Large intestine (tissue), 3 donors: ENCODE results near the gene EIF4G3. TPM values are rescaled to one million over a fixed set of nuclear protein-coding genes. Genes with fewer than 3 reads are reported as not detected.
"Not testable (repeated sequence)": the region's sequence is repeated elsewhere in the genome, so short reads cannot be mapped to it uniquely, and the experiment has no call there.

Source experiments
- DNase-seq, 2 donors: peaks; one replicate each; pipeline versions ENCODE4 v3.0.0 to v3.0.0-alpha.2; 2013
- H3K27ac ChIP-seq: one replicate; pipeline ENCODE4 v1.5.1; 2013; ENCODE audit warnings: low read length
- H3K27me3 ChIP-seq: 2 replicates; pipeline ENCODE4 v1.6.1; 2013; ENCODE audit warnings: low read length; ENCODE audit not compliant: control insufficient read depth, insufficient read depth
- H3K36me3 ChIP-seq: 2 replicates; pipeline ENCODE4 v1.6.1; 2013; ENCODE audit warnings: low read length; ENCODE audit not compliant: control insufficient read depth, insufficient read depth
- H3K4me1 ChIP-seq: one replicate; pipeline ENCODE4 v1.6.1; 2013; ENCODE audit warnings: low read length; ENCODE audit not compliant: control insufficient read depth, insufficient read depth
- H3K4me3 ChIP-seq: one replicate; pipeline ENCODE4 v1.5.1; 2013; ENCODE audit warnings: low read length
- H3K9me3 ChIP-seq: one replicate; pipeline ENCODE4 v1.6.1; 2013; ENCODE audit warnings: mild to moderate bottlenecking, low read depth, low read length, moderate library complexity; ENCODE audit not compliant: control insufficient read depth
- WGBS: methylation state at CpG from one replicate; pipeline ENCODE4 v1.1.5; 2013; ENCODE audit warnings: low lambda C conversion rate; ENCODE audit not compliant: insufficient coverage; 5-methylcytosine and 5-hydroxymethylcytosine counted together
- polyA plus RNA-seq: library from polyadenylated mRNA; unstranded; fragments of 120-200 nt; gene quantifications from one replicate; pipeline ENCODE4 v1.2.1, GENCODE V29; 2013

Gene EIF4G3
- polyA plus RNA-seq, 1 donor: 37.8 TPM

DNA sequence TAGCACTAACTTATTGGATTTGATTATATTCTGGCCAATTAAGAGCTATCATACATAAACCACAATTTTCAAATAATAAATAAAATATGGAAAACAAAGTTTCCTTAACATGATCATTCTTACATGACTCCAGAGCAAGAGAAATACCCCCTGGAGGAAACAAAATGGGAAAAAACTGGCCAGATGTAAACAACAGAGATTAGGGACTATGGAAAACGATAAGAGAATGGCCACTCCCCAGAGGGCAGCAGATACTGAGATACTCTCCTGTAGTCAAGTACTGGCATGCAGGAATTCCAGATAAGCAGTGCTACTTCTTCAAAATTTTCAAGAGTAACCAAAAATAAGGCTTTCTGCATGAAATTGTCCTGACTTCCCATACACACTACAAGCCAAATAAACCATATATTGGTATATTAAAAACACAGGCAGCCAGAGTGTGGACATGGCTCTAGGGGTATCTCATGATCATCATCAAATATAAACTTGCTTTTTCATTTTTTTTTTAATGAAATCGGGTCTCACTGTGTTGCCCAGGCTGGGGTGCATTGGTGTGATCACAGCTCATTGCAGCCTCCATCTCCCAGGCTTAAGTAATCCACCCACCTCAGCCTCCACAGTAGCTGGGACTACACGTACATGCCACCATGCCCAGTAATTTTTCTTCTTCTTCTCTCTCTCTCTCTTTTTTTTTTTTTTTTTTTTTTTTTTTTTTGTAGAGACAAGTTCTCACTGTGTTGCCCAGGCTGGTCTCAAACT, 118.5 kb downstream of the EIF4G3 start:
- H3K4me1 ChIP-seq: no peaks in the 10 kb centered on the region
- no CpG with 5 or more reads among the region's 3 CpGs for WGBS
- no peak overlapping the region for H3K27ac ChIP-seq
- peaks cover 5% of the 10 kb centered on the region for H3K9me3 ChIP-seq
- no peaks in the 10 kb centered on the region for H3K36me3 ChIP-seq
- H3K4me3 ChIP-seq: no peak overlapping the region
- DNase-seq: no peak
- no peaks in the 10 kb centered on the region for H3K27me3 ChIP-seq

DNA sequence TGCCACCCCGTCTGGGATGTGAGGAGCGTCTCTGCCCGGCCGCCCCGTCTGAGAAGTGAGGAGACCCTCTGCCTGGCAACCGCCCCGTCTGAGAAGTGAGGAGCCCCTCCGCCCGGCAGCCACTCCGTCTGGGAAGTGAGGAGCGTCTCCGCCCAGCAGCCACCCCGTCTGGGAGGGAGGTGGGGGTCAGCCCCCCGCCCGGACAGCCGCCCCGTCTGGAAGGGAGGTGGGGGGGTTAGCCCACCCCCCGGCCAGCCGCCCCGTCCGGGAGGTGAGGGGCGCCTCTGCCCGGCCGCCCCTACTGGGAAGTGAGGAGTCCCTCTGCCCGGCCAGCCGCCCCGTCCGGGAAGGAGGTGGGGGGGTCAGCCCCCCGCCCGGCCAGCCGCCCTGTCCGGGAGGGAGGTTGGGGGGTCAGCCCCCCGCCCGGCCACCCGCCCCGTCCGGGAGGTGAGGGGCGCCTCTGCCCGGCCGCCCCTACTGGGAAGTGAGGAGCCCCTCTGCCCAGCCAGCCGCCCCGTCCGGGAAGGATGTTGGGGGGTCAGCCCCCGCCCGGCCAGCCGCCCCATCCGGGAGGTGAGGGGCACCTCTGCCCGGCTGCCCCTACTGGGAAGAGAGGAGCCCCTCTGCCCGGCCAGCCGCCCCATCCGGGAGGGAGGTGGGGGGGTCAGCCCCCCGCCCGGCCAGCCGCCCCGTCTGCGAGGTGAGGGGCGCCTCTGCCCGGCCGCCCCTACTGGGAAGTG, 123.3 kb downstream of the EIF4G3 start:
- not testable (repeated sequence) for H3K4me1 ChIP-seq, H3K4me3 ChIP-seq, H3K36me3 ChIP-seq, DNase-seq, H3K27ac ChIP-seq, H3K9me3 ChIP-seq, H3K27me3 ChIP-seq
- WGBS: no CpG with 5 or more reads among the region's 59 CpGs

DNA sequence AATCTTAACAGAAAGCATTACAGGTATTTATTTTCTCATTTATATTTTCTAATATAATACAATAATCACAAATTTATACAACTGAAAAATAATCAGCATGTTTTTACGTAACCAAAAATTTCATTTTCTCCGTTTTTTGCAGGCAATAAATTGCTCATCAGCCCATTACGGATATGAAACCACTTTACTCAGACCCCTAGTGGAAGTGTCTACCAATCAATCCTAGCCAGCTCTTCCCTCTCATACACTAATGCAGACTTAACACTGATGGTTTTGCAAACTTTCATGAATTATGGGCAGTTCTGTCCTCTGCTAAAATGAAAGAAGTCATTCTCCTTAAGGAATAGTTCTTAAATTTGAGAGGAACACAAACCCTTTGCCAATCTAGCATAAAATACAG, 124.7 kb downstream of the EIF4G3 start:
- Histone ChIP-seq H3K27me3 (no peaks in the 10 kb centered on the region), H3K27ac (no peak overlapping the region), H3K36me3 (peaks cover 8% of the 10 kb centered on the region), H3K9me3 (peaks cover 9% of the 10 kb centered on the region), H3K4me1 (no peaks in the 10 kb centered on the region), H3K4me3 (no peak overlapping the region)
- no peak for DNase-seq
- WGBS: 100% methylated on average over 2 of the region's 3 CpGs

DNA sequence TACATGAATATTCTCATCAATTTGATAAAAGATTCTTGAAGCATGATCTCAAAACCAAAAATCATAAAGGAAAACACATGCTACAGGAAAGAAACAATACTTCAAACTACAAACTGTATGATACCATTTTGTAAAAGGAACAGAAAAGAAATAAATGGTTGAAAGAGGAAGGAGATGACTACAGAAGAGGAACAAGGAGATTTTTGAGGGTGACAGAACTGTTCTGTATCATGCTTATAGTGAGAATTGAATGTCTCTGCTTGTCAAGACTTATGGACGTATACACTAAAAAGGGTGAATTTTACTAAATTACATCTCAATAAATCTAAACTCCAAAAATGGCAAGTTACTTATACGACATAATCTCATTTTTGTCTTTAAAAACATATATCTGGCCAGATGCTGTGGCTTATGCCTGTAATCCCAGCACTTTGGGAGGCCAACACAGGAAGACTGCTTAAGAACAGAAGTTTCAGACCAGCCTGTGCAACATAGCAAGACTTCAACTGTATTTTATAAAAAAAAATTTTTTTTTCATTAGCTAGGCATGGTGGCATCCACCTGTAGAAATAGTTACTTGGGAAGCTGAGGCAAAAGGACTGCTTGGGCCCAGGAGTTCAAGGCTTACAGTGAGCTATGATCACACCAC, 125.4 kb downstream of the EIF4G3 start:
- Histone ChIP-seq H3K27ac (no peak overlapping the region), H3K27me3 (no peaks in the 10 kb centered on the region), H3K36me3 (peaks cover 8% of the 10 kb centered on the region), H3K4me1 (no peaks in the 10 kb centered on the region), H3K4me3 (no peak overlapping the region), H3K9me3 (peaks cover 9% of the 10 kb centered on the region)
- WGBS: 78% methylated on average over 1 of the region's 2 CpGs
- DNase-seq: no peak

DNA sequence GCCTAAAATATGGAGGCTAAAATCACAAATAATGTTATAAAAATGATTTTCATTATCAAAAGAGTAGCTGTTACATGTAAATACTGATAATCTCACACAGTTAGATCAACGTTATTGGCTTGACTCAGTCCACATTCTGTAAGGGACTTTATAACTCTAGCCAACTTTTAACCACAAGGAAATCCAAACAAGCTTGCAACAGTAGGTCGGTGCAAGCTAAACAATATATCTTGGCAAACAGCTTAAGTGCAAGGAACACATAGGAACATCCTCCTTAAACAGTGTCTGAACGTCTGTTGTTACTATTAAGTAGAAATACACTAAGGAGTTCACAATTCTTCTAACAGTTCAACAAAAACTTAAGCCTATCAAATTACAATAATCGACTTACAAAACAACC, 126.7 kb downstream of the EIF4G3 start:
- H3K36me3 ChIP-seq: peaks cover 8% of the 10 kb centered on the region
- DNase-seq: no peak

DNA sequence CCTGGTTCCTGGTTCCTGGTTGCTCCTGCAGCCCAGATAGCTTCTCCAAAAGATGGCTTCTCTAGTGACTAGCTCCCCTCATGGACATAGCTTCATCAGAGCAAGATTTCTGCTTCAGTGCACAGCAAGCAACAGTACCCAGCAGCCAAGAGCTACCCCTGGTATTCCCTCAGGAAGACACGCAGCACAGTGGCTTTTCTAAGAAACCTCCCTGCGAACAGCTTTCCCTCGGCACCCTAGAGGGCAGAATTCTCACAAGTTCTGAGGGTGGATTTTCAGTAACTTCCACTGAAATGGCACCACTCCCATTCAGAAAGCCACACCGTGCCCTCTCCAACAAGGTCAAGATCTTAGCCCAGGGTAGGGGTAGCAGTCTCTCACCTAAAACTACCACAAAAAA, 128.2 kb downstream of the EIF4G3 start:
- no CpG with 5 or more reads among the region's 4 CpGs for WGBS
- Histone ChIP-seq H3K4me1 (no peaks in the 10 kb centered on the region), H3K27me3 (no peaks in the 10 kb centered on the region), H3K4me3 (no peak overlapping the region), H3K9me3 (peaks cover 7% of the 10 kb centered on the region), H3K27ac (no peak overlapping the region), H3K36me3 (peaks cover 8% of the 10 kb centered on the region)
- no peak for DNase-seq

More for the DNA sequence above, 126.7 kb downstream of the EIF4G3 start:
- Histone ChIP-seq H3K4me3 (no peak overlapping the region), H3K27ac (no peak overlapping the region), H3K4me1 (no peaks in the 10 kb centered on the region), H3K9me3 (peaks cover 9% of the 10 kb centered on the region), H3K27me3 (no peaks in the 10 kb centered on the region)
- 67% methylated on average over 1 of the region's 4 CpGs for WGBS

DNA sequence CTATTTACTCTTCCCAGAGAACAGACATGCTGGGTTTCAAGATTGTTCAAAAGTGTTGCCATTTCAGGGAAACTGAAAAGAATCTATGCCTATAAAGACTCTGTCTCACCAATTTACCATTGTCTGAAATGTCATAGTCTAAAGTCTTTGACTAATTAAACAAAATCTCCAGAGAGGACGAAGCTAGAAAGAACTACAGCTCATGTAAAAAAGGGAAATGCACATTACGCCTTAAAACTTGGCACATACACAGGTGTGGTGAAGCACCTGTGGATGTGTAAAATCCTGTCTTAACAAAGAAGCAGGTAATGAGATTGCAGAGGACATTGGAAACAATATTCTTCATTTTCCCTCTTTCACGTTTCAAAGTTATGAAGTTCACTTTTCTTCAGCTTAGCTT, 130.6 kb downstream of the EIF4G3 start:
- Histone ChIP-seq H3K4me3 (no peak overlapping the region), H3K27ac (no peak overlapping the region), H3K4me1 (no peaks in the 10 kb centered on the region), H3K9me3 (no peaks in the 10 kb centered on the region), H3K36me3 (peaks cover 8% of the 10 kb centered on the region), H3K27me3 (no peaks in the 10 kb centered on the region)
- WGBS: 100% methylated on average over 1 of the region's 3 CpGs
- DNase-seq: no peak

DNA sequence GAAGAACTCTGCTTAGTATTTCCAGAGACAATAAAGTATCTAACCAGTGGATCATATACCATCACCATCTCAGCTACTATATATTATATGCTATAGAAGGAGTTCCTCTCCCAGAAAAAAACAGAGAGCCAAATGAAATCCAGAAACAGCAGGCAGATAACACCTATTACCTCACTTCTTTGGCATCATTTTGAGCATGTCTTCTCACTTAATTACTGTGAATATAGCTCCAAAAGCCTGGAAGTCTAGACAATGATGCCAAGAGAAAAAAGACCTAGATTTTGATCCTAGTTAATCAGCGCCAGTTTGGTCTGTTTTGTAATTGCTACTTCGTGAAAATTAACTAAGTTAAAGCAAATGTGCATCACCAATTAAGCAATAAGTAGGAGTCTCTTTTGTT, 131.3 kb downstream of the EIF4G3 start:
- H3K9me3 ChIP-seq: no peaks in the 10 kb centered on the region
- H3K27me3 ChIP-seq: no peaks in the 10 kb centered on the region
- no peak overlapping the region for H3K27ac ChIP-seq
- WGBS: no CpG with 5 or more reads among the region's 2 CpGs
- H3K4me3 ChIP-seq: no peak overlapping the region
- peaks cover 5% of the 10 kb centered on the region for H3K36me3 ChIP-seq
- DNase-seq: no peak
- H3K4me1 ChIP-seq: no peaks in the 10 kb centered on the region

DNA sequence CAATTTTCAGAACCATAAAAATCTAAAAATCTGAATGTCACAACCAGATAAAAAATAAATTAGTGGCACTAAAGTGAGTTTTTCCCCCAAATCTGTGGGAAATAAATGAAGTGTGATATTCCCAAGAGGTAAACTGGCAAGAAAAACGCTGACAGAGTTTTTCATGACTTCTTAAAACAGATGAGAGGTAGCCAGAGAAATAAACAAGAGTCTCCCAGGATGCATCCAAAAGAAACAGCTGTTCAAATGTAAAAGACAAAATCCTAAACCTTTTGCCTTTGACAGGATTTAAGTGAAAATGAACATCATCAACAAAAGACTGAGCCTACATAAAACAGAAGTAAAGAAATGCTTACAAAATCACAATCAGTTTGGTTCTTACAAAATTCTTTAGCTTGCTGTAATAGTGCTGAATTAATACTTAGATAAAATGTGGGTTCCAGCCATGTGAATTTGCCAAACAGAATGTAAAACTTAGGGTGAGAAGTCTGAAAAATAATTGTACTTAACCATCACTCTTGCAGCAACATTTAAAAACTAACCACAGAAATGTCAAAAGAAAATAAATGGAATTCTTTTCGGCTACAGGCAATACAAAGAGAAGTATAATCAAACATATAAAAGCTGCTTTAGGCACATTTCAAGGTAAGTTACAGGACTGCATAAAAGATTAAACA, 133.6 kb downstream of the EIF4G3 start:
- 43% methylated on average over 1 of the region's 2 CpGs for WGBS
- DNase-seq: no peak
- Histone ChIP-seq H3K4me1 (no peaks in the 10 kb centered on the region), H3K27ac (no peak overlapping the region), H3K9me3 (no peaks in the 10 kb centered on the region), H3K36me3 (no peaks in the 10 kb centered on the region), H3K27me3 (no peaks in the 10 kb centered on the region), H3K4me3 (no peak overlapping the region)

DNA sequence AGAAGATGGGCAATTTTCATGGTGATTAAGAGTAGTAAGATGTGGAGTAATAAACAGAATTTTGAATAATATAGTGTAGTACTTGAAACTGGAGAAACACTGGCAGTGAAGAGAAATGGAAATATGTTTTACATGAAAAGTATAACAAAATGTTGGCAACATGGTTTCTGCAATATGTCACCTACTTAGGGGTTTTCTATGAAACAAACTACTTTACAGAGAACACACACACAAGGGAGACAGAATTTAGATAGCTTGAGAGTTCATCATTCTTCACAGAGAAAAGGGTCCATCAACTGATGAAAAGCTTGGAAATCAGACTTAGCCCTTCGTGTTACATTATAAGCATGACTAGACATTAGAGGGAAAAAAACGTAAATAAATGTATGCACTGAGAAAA, 135.2 kb downstream of the EIF4G3 start:
- no peak overlapping the region for H3K27ac ChIP-seq
- H3K4me3 ChIP-seq: no peak overlapping the region
- no peaks in the 10 kb centered on the region for H3K36me3 ChIP-seq
- H3K4me1 ChIP-seq: no peaks in the 10 kb centered on the region
- DNase-seq: no peak
- no peaks in the 10 kb centered on the region for H3K27me3 ChIP-seq
- peaks cover under 1% of the 10 kb centered on the region for H3K9me3 ChIP-seq
- 71% methylated on average over 1 of the region's 2 CpGs for WGBS
